SK-N-SH treated with all-trans-retinoic acid at 6 μM for 48 hours (cell line): Measurements from ENCODE around the gene SIRPB2.

Experiments
- ATAC-seq: fragments of 200-7000 bp; cut with Tn5 transposase; 3 replicates; pipeline ENCODE4 v1.9.1; 2020; ENCODE audit warnings: mild to moderate bottlenecking, moderate library complexity
- ARNTL ChIP-seq: fragments of 450-650 bp; formaldehyde crosslinking; IDR thresholded peaks from 2 replicates; pipeline ENCODE4 v1.5.0; 2020; ENCODE audit warnings: low read depth, mild to moderate bottlenecking, moderate library complexity, borderline replicate concordance
- BACH2 ChIP-seq: fragments of 250-450 bp; sonication (Bioruptor Pico); IDR thresholded peaks from 2 replicates; pipeline ENCODE4 v1.9.0; 2021; ENCODE audit warnings: mild to moderate bottlenecking, borderline replicate concordance
- CREB5 ChIP-seq: fragments of 250-450 bp; sonication (Bioruptor Pico); IDR thresholded peaks from 2 replicates; pipeline ENCODE4 v1.5.1; 2020; ENCODE audit warnings: low read depth, mild to moderate bottlenecking, moderate library complexity
- CSDC2 ChIP-seq: fragments of 250-450 bp; sonication (Bioruptor Pico); IDR thresholded peaks from 2 replicates; pipeline ENCODE4 v1.5.0; 2020; ENCODE audit warnings: mild to moderate bottlenecking, moderate library complexity
- CSRNP3 ChIP-seq: fragments of 250-450 bp; sonication (Bioruptor Pico); IDR thresholded peaks from 2 replicates; pipeline ENCODE4 v1.5.1; 2021; ENCODE audit warnings: mild to moderate bottlenecking, moderate library complexity
- GLIS3 ChIP-seq: fragments of 250-450 bp; sonication (Bioruptor Pico); IDR thresholded peaks from 2 replicates; pipeline ENCODE4 v1.5.0; 2020; ENCODE audit warnings: mild to moderate bottlenecking, moderate library complexity
- ISL1 ChIP-seq: fragments of 250-450 bp; sonication (Bioruptor Pico); IDR thresholded peaks from 2 replicates; pipeline ENCODE4 v2.1.2; 2022; ENCODE audit warnings: mild to moderate bottlenecking, moderate library complexity
- PATZ1 ChIP-seq: fragments of 250-450 bp; sonication (Bioruptor Pico); IDR thresholded peaks from 2 replicates; pipeline ENCODE4 v1.8.0; 2020; ENCODE audit warnings: mild to moderate bottlenecking, moderate library complexity, borderline replicate concordance
- RARB ChIP-seq: fragments of 250-450 bp; sonication (Bioruptor Pico); IDR thresholded peaks from 2 replicates; pipeline ENCODE4 v1.8.0; 2021; ENCODE audit warnings: mild to moderate bottlenecking, moderate library complexity
- SNAI2 ChIP-seq: fragments of 250-450 bp; sonication (Bioruptor Pico); IDR thresholded peaks from 2 replicates; pipeline ENCODE4 v1.5.0; 2020; ENCODE audit warnings: mild to moderate bottlenecking, moderate library complexity
- TCF4 ChIP-seq: fragments of 250-450 bp; sonication (Bioruptor Pico); IDR thresholded peaks from 2 replicates; pipeline ENCODE4 v1.8.0; 2021; ENCODE audit warnings: mild to moderate bottlenecking, moderate library complexity, borderline replicate concordance
- TOX ChIP-seq: fragments of 250-450 bp; sonication (Bioruptor Pico); IDR thresholded peaks from 2 replicates; pipeline ENCODE4 v1.8.0; 2021; ENCODE audit warnings: mild to moderate bottlenecking, moderate library complexity, borderline replicate concordance
- TSHZ2 ChIP-seq: fragments of 250-450 bp; sonication (Bioruptor Pico); IDR thresholded peaks from 2 replicates; pipeline ENCODE4 v1.5.0; 2020; ENCODE audit warnings: mild to moderate bottlenecking, moderate library complexity
- ZFP3 ChIP-seq: fragments of 250-450 bp; sonication (Bioruptor Pico); IDR thresholded peaks from 2 replicates; pipeline ENCODE4 v1.5.0; 2020; ENCODE audit warnings: mild to moderate bottlenecking, moderate library complexity
- ZFP30 ChIP-seq: fragments of 450-650 bp; formaldehyde crosslinking; IDR thresholded peaks from 2 replicates; pipeline ENCODE4 v1.5.0; 2022; ENCODE audit warnings: mild to moderate bottlenecking, moderate library complexity
- ZNF8 ChIP-seq: fragments of 450-650 bp; formaldehyde crosslinking; IDR thresholded peaks from 2 replicates; pipeline ENCODE4 v1.5.0; 2020; ENCODE audit warnings: mild to moderate bottlenecking, moderate library complexity

The SIRPB2 gene

GRCh38 chr20:1508574-1508973 is 17.4 kb upstream of the SIRPB2 start (continued):
- TF ChIP-seq TSHZ2 (CRISPR knock-in tag), result no peak

- TF ChIP-seq TCF4 (CRISPR knock-in tag), result no peak
- TF ChIP-seq, all 23 proteins: peak for 0
- ATAC-seq, result no peak
These were observed 16.1 kb upstream of the SIRPB2 start for GRCh38 chr20:1507276-1507675.

GRCh38 chr20:1505871-1506270 is 14.7 kb upstream of the SIRPB2 start:
- TF ChIP-seq CREB5 (CRISPR knock-in tag) (no peak), ARNTL (CRISPR knock-in tag) (no peak), GLIS3 (CRISPR knock-in tag) (no peak), TSHZ2 (CRISPR knock-in tag) (no peak), ZFP30 (CRISPR knock-in tag) (no peak)
- ATAC-seq, result no peak

- TF ChIP-seq CSDC2 (CRISPR knock-in tag), result no peak
- TF ChIP-seq TOX (CRISPR knock-in tag), result no peak
- TF ChIP-seq ZFP30 (CRISPR knock-in tag), result no peak
- no peak for TF ChIP-seq ZFP3 (CRISPR knock-in tag)
- TF ChIP-seq RARB (CRISPR knock-in tag), result no peak
- no peak for TF ChIP-seq CSRNP3 (CRISPR knock-in tag)
- no peak for ATAC-seq
These were observed 14.1 kb upstream of the SIRPB2 start for GRCh38 chr20:1505361-1505760.

GRCh38 chr20:1503564-1504227 is 12.5 kb upstream of the SIRPB2 start:
- TF ChIP-seq CSDC2 (CRISPR knock-in tag), result no peak
- TF ChIP-seq ARNTL (CRISPR knock-in tag), result no peak
- TF ChIP-seq BACH2 (CRISPR knock-in tag), result no peak
- TF ChIP-seq ZNF8, result no peak
- TF ChIP-seq SNAI2, result no peak
- no peak for TF ChIP-seq PATZ1 (CRISPR knock-in tag)
- no peak for TF ChIP-seq ZFP30 (CRISPR knock-in tag)
- no peak for TF ChIP-seq RARB (CRISPR knock-in tag)
- no peak for TF ChIP-seq TSHZ2 (CRISPR knock-in tag)
- TF ChIP-seq ISL1 (CRISPR knock-in tag), result no peak
- ATAC-seq, result peak; percentile 100
